ENCODE results near the gene MYH6.
"Not testable (repeated sequence)": the region's sequence is repeated elsewhere in the genome, so short reads cannot be mapped to it uniquely, and the experiment has no call there.

MYH6 gene

DNA sequence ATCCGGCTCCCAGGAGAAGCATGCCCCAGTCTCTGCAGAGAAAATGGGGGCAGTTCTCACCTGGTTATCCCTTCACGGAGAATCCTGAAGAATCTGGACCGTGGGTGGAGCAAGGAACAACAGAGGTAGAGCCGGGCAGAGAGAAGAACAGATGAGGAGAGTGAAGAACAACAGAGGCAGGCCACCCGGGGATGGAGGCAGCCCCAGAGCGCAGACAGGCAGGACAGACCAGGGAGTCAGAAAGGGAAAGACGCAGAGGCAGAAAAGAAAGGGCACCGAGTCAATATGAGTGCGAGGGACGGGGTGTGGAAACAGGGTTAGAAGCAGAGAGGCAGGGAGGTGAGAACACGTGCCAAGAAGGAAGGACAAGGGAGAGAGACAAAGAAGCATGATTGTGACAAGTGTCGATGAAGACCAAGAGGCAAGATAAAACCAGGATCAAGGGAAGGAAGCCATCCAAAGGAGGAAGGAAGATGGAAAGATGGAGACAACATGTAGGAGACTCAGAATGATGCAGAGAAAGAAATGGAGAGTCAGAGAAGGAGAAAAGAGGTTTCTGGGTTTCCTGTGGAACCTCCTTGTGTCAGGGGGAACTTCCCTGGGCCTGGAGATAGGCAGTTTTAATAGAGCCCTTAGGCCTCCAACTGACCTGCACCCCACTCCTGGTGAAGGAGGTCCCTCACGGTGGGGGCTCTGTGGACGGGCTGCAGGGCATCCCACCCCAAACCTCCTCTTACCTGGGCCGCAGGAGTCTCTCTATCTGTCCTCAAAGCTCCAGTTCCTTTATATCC lies at the start of gene MYH6:
Gene MYH6, minus strand, starts transcription at position 758 of the 791 bp plus-strand sequence. CDS start 1,050 bp downstream, outside the sequence.
- DNase-seq, result no peak

DNA sequence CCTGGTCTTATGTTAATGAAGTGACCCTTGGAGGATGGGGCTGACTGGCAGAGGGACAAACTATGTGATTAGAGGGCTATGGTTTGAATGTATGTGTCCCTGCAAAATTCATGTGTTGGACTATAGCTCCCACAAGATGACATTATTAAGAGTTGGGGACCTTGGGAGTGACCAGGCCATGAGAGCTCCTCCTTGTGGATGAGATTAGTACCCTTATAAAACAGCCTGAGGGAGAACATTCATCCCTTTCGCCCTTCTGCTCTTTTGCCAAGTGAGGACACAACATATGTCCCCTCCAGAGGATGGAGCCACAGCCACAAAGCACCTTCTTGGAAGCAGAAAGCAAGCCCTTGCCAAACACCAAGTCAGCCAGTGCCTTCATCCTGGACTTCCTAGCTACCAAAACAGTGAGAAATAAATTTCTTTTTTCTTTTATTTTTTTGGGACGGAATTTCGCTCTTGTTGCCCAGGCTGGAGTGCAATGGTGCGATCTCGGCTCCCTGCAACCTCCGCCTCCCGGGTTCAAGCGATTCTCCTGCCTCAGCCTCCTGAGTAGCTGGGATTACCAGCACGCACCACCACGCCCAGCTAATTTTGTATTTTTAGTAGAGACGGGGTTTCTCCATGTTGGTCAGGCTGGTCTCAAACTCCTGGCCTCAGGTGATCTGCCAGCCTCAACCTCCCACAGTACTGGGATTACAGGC lies 49.0 kb upstream of the MYH6 start:
- not testable (repeated sequence) for DNase-seq

- DNase-seq, result no peak
These were observed 46.4 kb upstream of the MYH6 start for GRCh38 chr14:23454445-23454856.

DNA sequence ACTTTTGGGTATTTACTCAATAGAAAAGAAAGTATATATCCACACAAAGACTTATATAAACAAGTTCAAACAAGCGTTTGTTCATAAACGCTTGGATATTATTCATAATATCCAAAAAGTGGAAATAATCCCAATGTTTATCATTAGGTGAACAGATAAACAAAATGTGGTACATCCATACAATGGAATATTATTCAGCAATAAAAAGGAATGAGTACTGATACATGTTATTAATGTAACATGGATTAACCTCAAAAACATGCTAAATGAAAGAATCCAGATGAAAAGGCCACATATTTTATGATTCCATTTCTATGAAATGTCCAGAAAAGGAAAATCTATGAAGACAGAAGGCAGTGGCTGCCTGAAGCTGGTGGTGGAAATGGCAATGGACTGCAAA lies 44.2 kb upstream of the MYH6 start:
- DNase-seq, result no peak

GRCh38 chr14:23450379-23450778 lies 42.3 kb upstream of the MYH6 start:
- DNase-seq, result no peak

DNA sequence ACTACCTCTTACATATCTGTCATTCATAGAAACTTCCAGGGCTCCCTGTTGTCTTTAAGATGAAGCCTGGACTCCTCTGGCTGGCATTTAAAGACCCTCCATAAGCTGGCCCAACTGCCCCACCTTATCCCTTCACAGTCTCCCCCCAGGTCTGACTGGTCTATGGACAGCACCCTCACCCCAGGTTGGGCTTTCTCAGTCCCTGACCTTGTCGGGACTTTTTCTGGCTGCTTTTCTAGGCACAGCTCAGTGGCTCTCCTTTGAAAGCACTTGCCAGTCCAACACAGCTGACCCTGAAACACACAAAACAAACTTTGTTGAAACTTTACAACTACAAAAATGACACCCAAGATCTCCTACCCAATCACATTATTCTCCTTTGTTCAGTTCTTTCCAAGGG lies 41.2 kb upstream of the MYH6 start:
- DNase-seq, result no peak

- DNase-seq, result no peak
These were observed 39.6 kb upstream of the MYH6 start for GRCh38 chr14:23447361-23448350.

- no peak for DNase-seq
These were observed 38.3 kb upstream of the MYH6 start for GRCh38 chr14:23446291-23446851.

DNA sequence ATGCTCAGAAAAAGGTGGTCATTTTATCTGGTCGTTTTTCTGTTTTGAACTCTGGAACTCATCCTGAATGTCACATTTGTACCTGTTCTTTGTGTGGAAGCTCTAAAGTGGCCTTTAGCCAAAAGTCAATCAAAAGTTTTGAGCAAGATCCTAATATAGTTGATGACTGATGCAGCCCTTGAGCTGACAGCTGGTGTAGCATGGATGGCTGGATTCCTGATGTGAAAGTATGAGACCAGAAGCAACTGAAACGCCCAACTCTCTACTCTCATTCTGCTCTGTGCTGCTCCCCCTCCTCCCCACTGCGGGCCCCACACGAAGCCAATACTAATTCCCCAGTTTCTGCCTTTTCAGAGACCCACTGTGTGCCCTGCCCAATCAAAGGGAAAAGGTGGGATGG lies 37.7 kb upstream of the MYH6 start:
- DNase-seq, result no peak

DNA sequence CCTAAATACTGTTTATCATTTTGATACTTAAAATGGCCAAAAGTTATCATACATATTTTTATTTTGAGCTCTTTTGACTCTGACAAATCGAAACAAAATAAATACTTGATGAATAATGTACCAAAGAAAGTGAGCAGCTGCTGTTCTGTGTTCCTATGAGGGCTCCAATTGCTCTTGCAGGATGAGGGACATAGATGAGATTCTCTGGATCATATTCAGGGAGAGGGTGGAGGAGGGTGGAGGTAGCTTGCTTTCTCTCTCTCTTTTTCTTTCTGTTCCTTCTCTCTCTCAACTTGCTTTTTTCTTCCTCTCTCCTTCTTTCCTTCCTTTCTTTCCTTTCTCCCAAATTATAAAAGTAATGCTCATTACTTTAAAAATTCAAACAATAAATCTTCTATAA lies 36.2 kb upstream of the MYH6 start:
- no peak for DNase-seq

- no peak for DNase-seq
These were observed 35.8 kb upstream of the MYH6 start for GRCh38 chr14:23443881-23444280.

DNA sequence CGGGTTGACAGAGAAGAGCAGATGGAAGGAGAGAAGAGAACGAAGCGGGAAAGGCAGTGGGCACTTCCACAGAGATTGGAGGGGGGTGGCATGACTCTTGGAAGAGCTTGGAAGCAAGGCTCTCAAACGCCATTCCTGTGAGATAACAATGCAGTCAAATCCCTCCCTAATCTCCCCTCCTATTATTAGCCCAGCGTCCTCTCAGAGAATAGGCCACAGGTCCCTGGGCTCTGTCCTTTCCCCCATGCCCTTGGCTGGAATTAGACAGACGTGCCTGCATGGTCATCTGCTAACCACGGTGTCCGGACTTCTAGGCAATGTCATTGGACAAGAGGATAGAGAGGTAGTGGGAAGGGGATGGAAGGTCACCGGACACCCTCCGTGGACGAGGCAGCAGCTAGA lies 35.3 kb upstream of the MYH6 start:
- DNase-seq, result no peak

DNA sequence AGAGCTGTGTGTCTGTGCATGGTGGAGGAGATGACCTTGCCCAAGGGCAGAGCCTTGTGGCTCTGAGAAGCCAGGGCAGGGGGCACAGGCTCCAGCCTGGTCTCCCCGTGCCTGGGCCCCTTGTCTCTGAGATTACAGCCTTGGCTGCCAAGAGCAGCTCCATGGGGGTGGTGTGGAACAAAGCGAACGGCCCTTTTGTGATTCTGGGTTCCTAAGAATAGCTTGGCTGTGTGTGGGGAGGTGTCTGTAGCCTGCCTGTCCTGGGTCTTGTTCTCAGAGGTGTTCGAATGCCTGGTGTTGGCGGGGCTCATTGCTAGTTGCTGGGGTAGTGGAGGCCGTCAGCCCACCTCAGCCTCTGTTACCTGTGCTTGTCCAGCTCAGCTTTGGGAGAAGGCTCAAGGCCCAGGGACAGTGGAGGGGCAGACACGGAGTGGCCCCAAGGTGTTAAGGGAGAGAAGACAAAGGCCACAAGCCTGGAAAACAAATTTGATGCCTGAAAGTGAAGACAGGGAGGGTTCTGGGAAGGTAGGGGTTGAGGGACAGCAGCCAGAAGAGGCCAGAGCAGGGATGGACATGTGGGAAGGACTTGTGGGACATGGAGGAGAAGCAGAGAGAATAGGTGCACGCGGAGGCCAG lies 34.8 kb upstream of the MYH6 start:
- DNase-seq, result no peak

DNA sequence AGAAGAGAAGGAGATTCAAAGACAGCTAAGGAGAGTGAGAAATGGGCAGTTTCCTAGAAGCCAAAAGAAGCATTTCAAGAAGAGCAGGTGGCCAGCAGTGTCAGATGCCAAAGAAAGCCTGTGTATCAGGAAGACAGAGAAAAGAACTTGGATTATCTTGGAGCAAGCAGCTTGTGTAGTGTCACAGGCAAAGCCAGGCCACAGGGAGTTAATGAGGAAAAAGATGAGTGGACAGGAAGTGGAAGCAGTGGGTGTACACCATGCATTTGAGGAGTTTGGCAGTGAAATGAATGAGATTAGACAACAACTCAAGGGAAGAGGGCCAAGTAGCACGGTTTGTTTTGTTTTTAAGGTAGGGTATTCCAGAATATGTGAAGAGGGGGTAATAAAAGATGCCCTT lies 33.0 kb upstream of the MYH6 start:
- DNase-seq, result no peak

DNA sequence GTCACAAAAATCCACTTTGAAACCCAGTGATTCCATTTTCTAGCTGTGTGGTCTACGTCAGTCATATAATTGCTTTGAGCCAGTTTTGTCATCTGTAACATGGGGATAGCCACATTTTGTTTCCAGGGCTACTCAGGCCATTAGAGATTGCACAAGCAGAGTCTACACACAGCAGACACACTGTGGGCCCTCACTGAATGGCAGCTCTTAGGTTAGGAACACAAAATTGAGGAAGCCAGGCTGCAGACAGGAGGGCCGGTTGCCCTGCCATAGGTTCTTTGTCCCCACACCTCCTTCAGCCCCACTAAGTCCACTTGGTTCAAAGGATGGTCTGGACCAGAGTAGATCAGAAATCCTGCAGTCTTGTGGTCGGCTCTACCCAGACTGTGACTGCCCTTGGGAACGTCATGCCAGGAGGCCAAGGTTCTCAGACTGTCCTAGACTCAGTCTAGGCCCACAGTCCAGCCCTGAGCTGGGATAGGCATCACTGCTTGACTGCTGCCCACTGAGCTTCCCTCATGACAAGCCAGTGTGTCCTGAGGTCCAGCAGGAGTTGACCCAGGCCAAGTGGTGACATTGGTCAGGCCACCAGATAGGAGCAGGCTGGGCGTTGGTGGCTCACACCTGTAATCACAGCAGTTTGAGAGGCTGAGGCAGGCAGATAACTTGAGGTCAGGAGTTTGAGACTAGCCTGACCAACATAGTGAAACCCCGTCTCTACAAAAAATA lies 31.2 kb upstream of the MYH6 start:
- DNase-seq, result no peak

DNA sequence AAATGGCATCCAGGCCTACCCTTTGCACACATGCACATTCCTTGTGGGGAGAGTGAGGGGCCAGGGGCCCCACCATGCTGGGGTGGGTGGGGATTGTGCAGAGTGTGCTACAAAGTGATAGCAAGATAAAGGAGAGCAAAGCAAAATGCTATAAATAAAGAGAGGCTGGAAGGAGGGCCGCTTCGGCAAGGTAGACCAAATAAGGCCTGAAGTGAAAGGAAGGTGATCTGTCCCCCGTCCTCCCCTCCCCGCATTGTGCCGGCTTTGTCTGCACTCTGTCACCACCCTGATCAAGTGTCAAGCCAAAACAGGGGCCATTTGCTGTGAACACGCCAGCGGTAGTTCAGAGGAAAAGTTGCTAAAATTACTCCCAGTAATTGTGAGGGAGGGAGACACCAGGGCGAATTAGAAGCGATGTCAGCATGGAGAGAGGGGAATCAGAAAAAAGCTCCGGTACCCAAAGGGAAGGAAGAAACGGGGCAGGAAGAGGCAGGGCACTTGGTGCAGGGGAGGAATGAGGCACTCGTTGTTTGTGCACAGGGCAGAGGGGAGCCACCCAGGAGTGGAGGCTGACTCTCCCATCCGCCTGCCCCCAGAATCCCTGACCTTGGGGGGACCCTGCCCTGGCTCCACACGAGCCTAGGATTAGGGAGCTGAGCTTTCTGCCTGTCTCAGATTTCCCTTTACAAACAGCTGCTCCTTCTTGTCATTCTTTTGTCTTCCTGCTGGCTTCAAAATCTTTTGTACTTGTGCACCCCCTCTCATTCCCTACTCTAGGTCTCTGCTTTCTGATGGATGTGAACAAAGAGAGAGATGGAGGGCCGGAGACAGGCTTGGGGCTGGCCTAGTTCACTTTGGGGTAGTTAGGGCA lies 30.3 kb upstream of the MYH6 start:
- no peak for DNase-seq

DNA sequence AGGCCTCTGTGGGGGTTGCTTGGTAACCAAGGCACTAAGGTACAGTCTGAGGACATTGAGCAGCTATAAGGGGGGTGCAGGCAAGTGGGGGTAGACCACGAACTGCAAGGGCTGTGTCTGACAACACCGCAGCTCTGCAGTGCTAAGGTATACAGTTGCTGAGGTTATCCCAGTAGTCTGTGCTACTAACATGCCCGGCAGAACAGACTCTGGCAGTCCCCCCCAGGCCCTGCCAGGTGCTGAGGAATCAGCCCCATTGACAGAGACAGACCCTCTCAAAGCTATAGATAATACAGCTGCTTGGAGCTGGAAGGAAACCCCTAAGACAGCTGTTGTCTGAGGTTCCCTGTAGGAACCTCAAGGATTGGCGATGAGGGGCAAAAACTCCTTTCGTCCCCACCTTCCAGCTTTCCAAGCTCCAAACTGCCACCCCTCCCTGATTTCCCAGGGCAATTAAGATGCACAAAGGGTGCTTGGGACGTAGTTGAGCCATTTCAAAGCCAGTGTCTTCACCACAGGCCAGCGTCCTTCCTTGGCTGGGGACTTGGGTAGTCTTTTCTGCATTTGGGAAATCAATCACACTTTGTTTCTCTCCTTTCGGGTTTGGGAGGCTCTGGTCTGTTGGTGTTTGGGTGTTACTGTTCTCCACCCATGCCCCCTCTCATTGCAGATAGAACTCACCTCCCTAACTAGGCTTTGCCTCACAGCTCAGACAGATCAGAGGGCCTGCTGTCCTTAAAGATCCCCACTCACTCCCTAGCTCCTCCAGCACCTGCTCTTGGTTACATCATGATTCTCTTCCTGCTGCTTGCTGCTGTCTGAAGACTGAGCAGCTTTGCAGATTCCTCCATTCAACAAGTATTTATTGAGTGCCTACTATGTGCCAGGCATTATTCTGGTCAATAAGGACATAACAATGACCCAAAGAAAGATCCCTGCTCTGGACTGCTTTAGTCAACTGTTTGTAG lies 29.3 kb upstream of the MYH6 start:
- DNase-seq, result no peak

DNA sequence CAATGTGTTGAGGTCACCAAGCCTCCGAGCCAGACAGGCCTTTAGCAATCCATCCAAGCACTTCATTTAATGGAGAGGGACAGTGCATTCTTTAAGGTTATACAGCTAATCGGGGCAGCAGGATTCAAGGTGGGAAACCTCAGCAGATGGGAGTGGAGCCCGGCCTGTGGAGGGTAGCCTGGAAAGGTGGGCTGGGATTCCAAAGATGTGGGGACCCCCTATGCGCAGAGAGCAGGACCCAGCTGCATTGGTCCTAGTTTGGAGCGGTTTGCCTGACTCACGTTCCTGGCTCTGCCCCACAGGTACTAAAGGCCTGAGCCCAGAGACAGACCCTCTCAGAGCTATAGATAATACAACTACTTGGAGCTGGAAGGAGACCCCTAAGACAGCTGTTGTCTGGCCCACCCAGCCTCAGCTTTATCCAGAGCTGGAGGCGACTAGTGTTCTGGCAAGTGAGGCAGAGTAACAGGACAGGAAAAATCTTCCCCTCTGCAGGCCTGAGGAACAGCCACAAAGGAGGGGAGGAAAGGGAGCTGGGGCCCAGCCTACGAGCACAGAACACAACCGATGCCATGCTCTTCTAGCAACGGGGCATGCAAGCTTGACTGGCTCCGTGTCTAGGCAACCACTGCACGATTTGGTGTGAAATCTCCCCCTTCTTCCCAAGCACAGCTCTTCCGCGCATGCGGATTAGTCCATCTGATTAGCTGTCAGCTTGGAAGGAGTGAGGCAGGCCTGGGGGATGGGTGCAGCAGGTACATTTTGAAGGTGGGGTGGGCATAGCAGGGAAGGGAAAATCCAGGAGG lies 28.5 kb upstream of the MYH6 start:
- no peak for DNase-seq

Measured in NCI-H187 treated with DMSO at 0.1 percent for 48 hours (cell line).